ENCODE measurements around the gene FAM98C. TPM values are rescaled to one million over a fixed set of nuclear protein-coding genes. Genes with fewer than 3 reads are reported as not detected.

Gene FAM98C
- total RNA-seq, 1 donor from 2014 or later = 17.9 TPM

DNA sequence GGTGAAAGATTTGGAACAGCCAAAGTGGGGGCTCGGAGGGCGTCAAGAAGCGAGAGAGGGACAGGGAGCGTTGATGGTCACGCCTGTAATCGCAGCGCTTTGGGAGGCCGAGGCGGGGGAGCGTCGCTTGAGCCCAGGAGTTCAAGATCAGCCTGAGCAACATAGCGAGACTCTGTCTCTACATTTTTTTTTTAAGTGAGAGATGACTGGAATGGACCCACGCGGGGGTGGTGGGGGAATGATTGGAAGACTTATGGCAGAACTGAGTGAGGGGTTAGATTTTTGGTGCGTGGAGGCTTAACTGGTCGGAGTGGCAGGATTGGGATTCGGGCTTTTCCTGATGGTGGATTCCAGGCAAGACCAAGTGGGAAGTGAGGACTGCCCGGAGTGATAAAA, 27.8 kb upstream of the FAM98C start:
- DNase-seq (ENCODE audit: low spot score in 2 of 2, unreplicated experiment in 2 of 2) = no peak
- H3K9me3 Mint-ChIP-seq = no peaks in the 10 kb centered on the region
- H3K4me3 Mint-ChIP-seq = peak overlapping the region; percentile 97
- H3K4me1 Mint-ChIP-seq = peaks cover 21% of the 10 kb centered on the region
- H3K27me3 Mint-ChIP-seq (ENCODE audit: low read depth) = peaks cover 17% of the 10 kb centered on the region
- peaks cover 5% of the 10 kb centered on the region for H3K36me3 Mint-ChIP-seq
- TF ChIP-seq, protein P1, sequence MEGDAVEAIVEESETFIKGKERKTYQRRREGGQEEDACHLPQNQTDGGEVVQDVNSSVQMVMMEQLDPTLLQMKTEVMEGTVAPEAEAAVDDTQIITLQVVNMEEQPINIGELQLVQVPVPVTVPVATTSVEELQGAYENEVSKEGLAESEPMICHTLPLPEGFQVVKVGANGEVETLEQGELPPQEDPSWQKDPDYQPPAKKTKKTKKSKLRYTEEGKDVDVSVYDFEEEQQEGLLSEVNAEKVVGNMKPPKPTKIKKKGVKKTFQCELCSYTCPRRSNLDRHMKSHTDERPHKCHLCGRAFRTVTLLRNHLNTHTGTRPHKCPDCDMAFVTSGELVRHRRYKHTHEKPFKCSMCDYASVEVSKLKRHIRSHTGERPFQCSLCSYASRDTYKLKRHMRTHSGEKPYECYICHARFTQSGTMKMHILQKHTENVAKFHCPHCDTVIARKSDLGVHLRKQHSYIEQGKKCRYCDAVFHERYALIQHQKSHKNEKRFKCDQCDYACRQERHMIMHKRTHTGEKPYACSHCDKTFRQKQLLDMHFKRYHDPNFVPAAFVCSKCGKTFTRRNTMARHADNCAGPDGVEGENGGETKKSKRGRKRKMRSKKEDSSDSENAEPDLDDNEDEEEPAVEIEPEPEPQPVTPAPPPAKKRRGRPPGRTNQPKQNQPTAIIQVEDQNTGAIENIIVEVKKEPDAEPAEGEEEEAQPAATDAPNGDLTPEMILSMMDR (IDR thresholded peaks at IDR 0.05; ENCODE audit: unreplicated experiment) = no peak
- H3K27ac Mint-ChIP-seq = peak overlapping the region; percentile 98

DNA sequence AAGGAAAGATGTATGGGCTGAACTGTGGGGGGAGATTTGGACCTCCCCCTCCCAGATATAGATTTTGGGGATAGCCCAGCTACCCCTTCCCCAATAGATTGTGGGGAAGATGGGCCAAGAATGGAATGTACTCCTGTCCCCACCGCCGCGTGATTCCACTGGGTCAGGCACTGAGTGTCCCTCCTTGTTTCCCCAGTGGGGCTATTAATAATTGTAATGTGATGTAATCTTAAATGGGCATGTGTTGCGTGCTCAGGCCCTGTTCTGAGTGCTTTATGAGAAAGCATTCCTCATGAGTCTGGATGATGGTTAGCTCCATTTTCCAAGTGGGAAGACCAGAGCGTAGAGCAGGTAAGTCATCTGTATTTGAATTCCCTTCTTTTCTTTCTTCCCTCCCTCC, 27.1 kb upstream of the FAM98C start:
- DNase-seq (ENCODE audit: low spot score in 2 of 2, unreplicated experiment in 2 of 2) = no peak
- Mint-ChIP-seq H3K4me3 (peak overlapping the region; percentile 97), H3K9me3 (no peaks in the 10 kb centered on the region), H3K27ac (peak overlapping the region; percentile 98), H3K27me3 (ENCODE audit: low read depth) (peaks cover 11% of the 10 kb centered on the region), H3K4me1 (peaks cover 21% of the 10 kb centered on the region), H3K36me3 (peaks cover 8% of the 10 kb centered on the region)
- TF ChIP-seq, protein P1 (IDR thresholded peaks at IDR 0.05; ENCODE audit: unreplicated experiment) = no peak

DNA sequence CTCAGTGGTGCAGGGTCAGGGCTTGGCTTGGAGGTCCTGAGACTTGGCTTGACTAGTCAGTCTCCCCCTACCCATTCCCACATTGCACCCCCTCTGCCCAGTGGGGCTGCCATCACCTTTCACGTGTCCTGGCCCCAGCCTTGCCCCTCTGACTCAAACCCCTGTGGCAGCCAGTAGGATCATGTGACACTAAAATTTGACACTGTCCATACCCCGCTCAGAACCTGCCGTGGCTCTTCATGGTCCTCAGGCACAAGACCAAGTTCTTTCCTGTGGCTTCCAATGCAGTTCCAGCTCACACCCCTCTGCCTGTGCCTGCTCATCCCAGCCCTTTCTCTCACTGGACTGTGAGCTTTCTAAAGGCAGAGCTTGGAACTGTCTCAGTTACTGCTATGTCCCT, 26.3 kb upstream of the FAM98C start:
- Mint-ChIP-seq H3K27ac (peak overlapping the region; percentile 98), H3K4me1 (peaks cover 21% of the 10 kb centered on the region)

DNA sequence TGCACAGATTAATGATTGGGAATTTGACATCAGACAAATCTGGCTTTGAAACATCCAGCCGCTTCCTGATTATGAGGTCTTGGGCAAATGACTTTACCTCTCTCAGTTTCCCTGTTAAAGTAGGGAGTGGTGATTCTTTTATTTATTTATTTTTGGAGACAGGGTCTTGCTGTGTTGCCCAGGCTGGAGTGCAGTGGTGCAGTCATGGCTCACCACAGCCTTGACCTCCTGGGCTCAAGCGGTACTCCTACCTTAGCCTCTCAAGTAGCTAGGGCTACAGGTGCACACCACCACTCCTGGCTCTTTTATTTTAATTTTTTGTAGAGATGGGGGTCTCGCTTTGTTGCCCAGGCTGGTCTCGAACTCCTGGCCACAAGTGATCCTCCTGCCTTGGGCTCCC, 25.8 kb upstream of the FAM98C start:
- Mint-ChIP-seq H3K4me1 (peaks cover 21% of the 10 kb centered on the region), H3K27ac (no peak overlapping the region), H3K9me3 (no peaks in the 10 kb centered on the region), H3K27me3 (ENCODE audit: low read depth) (peaks cover 2% of the 10 kb centered on the region), H3K36me3 (peaks cover 17% of the 10 kb centered on the region), H3K4me3 (no peak overlapping the region)
- TF ChIP-seq, protein P1 (IDR thresholded peaks at IDR 0.05; ENCODE audit: unreplicated experiment) = no peak
- DNase-seq (ENCODE audit: low spot score in 2 of 2, unreplicated experiment in 2 of 2) = no peak

More for the DNA sequence above, 26.3 kb upstream of the FAM98C start:
- H3K9me3 Mint-ChIP-seq = no peaks in the 10 kb centered on the region
- TF ChIP-seq, protein P1 (IDR thresholded peaks at IDR 0.05; ENCODE audit: unreplicated experiment) = no peak
- DNase-seq (ENCODE audit: low spot score in 2 of 2, unreplicated experiment in 2 of 2) = no peak
- H3K36me3 Mint-ChIP-seq = peaks cover 13% of the 10 kb centered on the region
- peaks cover 6% of the 10 kb centered on the region for H3K27me3 Mint-ChIP-seq (ENCODE audit: low read depth)
- H3K4me3 Mint-ChIP-seq = peak overlapping the region; percentile 97

DNA sequence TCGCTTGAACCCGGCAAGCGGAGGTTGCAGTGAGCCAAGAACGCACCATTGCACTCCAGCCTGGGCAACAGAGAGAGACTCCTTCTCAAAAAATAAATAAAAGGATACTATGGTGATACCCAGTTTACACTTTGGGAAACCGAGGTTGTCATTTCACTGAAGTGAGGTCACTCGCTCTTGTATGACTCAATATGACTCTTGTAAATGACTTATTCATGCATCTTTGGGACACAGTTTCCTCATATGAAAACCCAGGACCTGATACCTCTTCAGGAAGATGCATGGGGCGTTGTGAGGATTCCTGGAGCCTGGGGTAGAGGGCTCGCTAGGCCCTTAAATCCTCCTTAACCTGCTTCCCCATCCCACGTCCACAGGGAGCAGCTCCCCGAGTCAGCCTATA, 24.0 kb upstream of the FAM98C start:
- no peak overlapping the region for H3K27ac Mint-ChIP-seq
- no peak overlapping the region for H3K4me3 Mint-ChIP-seq
- peaks cover 21% of the 10 kb centered on the region for H3K4me1 Mint-ChIP-seq
- H3K27me3 Mint-ChIP-seq (ENCODE audit: low read depth) = no peaks in the 10 kb centered on the region
- H3K9me3 Mint-ChIP-seq = no peaks in the 10 kb centered on the region
- TF ChIP-seq, protein P1 (IDR thresholded peaks at IDR 0.05; ENCODE audit: unreplicated experiment) = no peak
- H3K36me3 Mint-ChIP-seq = peaks cover 28% of the 10 kb centered on the region
- DNase-seq (ENCODE audit: low spot score in 2 of 2, unreplicated experiment in 2 of 2) = no peak

DNA sequence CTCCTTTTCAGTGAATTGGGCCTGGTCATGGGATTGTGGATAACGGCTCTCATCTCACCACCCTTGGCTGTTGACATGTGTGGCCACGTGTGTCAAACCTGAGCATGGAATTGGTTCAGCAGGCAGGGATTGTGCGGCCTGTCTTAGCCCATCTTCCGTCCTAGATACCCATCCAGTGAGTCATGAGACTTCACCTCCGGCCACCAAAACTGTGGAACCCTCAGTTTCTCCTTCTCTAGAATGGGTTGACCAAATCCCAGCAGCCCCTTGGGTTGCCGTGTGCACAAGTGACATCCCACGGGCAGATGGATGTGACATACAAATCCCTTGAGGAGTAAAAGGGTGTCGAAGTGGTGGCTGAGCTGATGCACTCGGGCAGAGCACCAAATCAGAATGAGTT, 21.8 kb upstream of the FAM98C start:
- TF ChIP-seq, protein P1 (IDR thresholded peaks at IDR 0.05; ENCODE audit: unreplicated experiment) = no peak
- peaks cover 6% of the 10 kb centered on the region for H3K4me1 Mint-ChIP-seq
- peaks cover 1% of the 10 kb centered on the region for H3K27me3 Mint-ChIP-seq (ENCODE audit: low read depth)
- no peaks in the 10 kb centered on the region for H3K9me3 Mint-ChIP-seq
- no peak for DNase-seq (ENCODE audit: low spot score in 2 of 2, unreplicated experiment in 2 of 2)
- H3K36me3 Mint-ChIP-seq = peaks cover 30% of the 10 kb centered on the region
- H3K4me3 Mint-ChIP-seq = no peak overlapping the region
- H3K27ac Mint-ChIP-seq = no peak overlapping the region
